ENCODE measurements around the gene ETV2. TPM values are rescaled to one million over a fixed set of nuclear protein-coding genes. Genes with fewer than 3 reads are reported as not detected.

Gene ETV2
- polyA plus RNA-seq, 1 donor (not counting 4 experiments of a cell fraction or from before 2014, with no cell fraction given): 0.43 TPM

- peaks cover 35 to 38% of the 10 kb centered on the region in 2 experiments for H3K36me3 ChIP-seq (ENCODE audit: control insufficient read depth in 2 of 2, extremely low read depth in 1 of 2, insufficient read depth in 2 of 2, low read length in 2 of 2)
- DNase-seq (ENCODE audit: low read depth, low spot score): no peak
- dilution Hi-C loops (cut with MboI; ENCODE audit: extremely low pct_ligation_motif_present, low sequenced_read_pairs): no loop called here
- H3K9me3 ChIP-seq (ENCODE audit: control insufficient read depth, low read depth, low read length): no peaks in the 10 kb centered on the region
- TF ChIP-seq EZH2 (IDR thresholded peaks at IDR 0.05; ENCODE audit: low read length) (no peak), CTCF (optimal IDR thresholded peaks at IDR 0.05 in 1 of 3, IDR thresholded peaks at IDR 0.05 in 1 of 3, conservative IDR thresholded peaks at IDR 0.05 in 1 of 3; ENCODE audit: extremely low read depth in 1 of 3, insufficient read depth in 2 of 3, low read length in 3 of 3) (no peak)
- no peaks in the 10 kb centered on the region for H3K27me3 ChIP-seq (ENCODE audit: control insufficient read depth, extremely low read depth, insufficient read depth, low read length)
- no peak overlapping the region for H3K4me3 ChIP-seq (ENCODE audit: control insufficient read depth in 2 of 3, extremely low read depth in 1 of 3, insufficient read depth in 2 of 3, low read depth in 1 of 3, low read length in 3 of 3)
- FAIRE-seq: no peak
- H3K4me1 ChIP-seq (ENCODE audit: control insufficient read depth, extremely low read depth, insufficient read depth, low read length): peaks cover 6% of the 10 kb centered on the region
- no peak overlapping the region for H2AFZ ChIP-seq (ENCODE audit: control insufficient read depth, low read length)
- no peak overlapping the region for H3K4me2 ChIP-seq (ENCODE audit: control insufficient read depth, extremely low read depth, insufficient read depth, low read depth, low read length)
- no peak overlapping the region for H3K9ac ChIP-seq (ENCODE audit: control insufficient read depth, extremely low read depth, insufficient read depth, low read length)
- peaks cover 17% of the 10 kb centered on the region for H3K79me2 ChIP-seq (ENCODE audit: control insufficient read depth, insufficient read depth, low read length)
- H4K20me1 ChIP-seq (ENCODE audit: control insufficient read depth, extremely low read depth, insufficient read depth, low read length): no peaks in the 10 kb centered on the region
- no peak overlapping the region for H3K27ac ChIP-seq (ENCODE audit: control insufficient read depth, insufficient read depth, low read length)
- H3K9me1 ChIP-seq (ENCODE audit: control insufficient read depth, extremely low read depth, insufficient read depth, low read length): no peaks in the 10 kb centered on the region
Observed at GRCh38 chr19:35633727-35634440, 7.7 kb upstream of the ETV2 start.

GRCh38 chr19:35636651-35637050 lies 4.9 kb upstream of the ETV2 start:
- no peak for FAIRE-seq

More at GRCh38 chr19:35636651-35637050, 4.9 kb upstream of the ETV2 start:
- Histone ChIP-seq H3K27me3 (ENCODE audit: control insufficient read depth, extremely low read depth, insufficient read depth, low read length) (no peaks in the 10 kb centered on the region), H3K4me2 (ENCODE audit: control insufficient read depth, extremely low read depth, insufficient read depth, low read depth, low read length) (no peak overlapping the region), H3K27ac (ENCODE audit: control insufficient read depth, insufficient read depth, low read length) (no peak overlapping the region), H3K9ac (ENCODE audit: control insufficient read depth, extremely low read depth, insufficient read depth, low read length) (no peak overlapping the region), H3K9me3 (ENCODE audit: control insufficient read depth, low read depth, low read length) (no peaks in the 10 kb centered on the region), H3K4me3 (ENCODE audit: control insufficient read depth in 2 of 3, extremely low read depth in 1 of 3, insufficient read depth in 2 of 3, low read depth in 1 of 3, low read length in 3 of 3) (no peak overlapping the region), H3K79me2 (ENCODE audit: control insufficient read depth, insufficient read depth, low read length) (no peaks in the 10 kb centered on the region), H4K20me1 (ENCODE audit: control insufficient read depth, extremely low read depth, insufficient read depth, low read length) (no peaks in the 10 kb centered on the region), H3K9me1 (ENCODE audit: control insufficient read depth, extremely low read depth, insufficient read depth, low read length) (no peaks in the 10 kb centered on the region), H2AFZ (ENCODE audit: control insufficient read depth, low read length) (no peak overlapping the region), H3K36me3 (ENCODE audit: control insufficient read depth in 2 of 2, extremely low read depth in 1 of 2, insufficient read depth in 2 of 2, low read length in 2 of 2) (peaks cover 26 to 29% of the 10 kb centered on the region in 2 experiments), H3K4me1 (ENCODE audit: control insufficient read depth, extremely low read depth, insufficient read depth, low read length) (no peaks in the 10 kb centered on the region)
- dilution Hi-C loops (cut with MboI; ENCODE audit: extremely low pct_ligation_motif_present, low sequenced_read_pairs): no loop called here
- TF ChIP-seq EZH2 (IDR thresholded peaks at IDR 0.05; ENCODE audit: low read length) (no peak), CTCF (optimal IDR thresholded peaks at IDR 0.05 in 1 of 3, IDR thresholded peaks at IDR 0.05 in 1 of 3, conservative IDR thresholded peaks at IDR 0.05 in 1 of 3; ENCODE audit: extremely low read depth in 1 of 3, insufficient read depth in 2 of 3, low read length in 3 of 3) (no peak)
- DNase-seq (ENCODE audit: low read depth, low spot score): no peak
